IPS-NIHi7 (cell line): ENCODE results near the gene ZNF142.

Experiments used
- DNase-seq: peaks from one replicate; pipeline ENCODE4 v3.0.0; 2012; ENCODE audit warnings: mixed read lengths; ENCODE audit errors: extremely low spot score

ZNF142 gene, protein sequence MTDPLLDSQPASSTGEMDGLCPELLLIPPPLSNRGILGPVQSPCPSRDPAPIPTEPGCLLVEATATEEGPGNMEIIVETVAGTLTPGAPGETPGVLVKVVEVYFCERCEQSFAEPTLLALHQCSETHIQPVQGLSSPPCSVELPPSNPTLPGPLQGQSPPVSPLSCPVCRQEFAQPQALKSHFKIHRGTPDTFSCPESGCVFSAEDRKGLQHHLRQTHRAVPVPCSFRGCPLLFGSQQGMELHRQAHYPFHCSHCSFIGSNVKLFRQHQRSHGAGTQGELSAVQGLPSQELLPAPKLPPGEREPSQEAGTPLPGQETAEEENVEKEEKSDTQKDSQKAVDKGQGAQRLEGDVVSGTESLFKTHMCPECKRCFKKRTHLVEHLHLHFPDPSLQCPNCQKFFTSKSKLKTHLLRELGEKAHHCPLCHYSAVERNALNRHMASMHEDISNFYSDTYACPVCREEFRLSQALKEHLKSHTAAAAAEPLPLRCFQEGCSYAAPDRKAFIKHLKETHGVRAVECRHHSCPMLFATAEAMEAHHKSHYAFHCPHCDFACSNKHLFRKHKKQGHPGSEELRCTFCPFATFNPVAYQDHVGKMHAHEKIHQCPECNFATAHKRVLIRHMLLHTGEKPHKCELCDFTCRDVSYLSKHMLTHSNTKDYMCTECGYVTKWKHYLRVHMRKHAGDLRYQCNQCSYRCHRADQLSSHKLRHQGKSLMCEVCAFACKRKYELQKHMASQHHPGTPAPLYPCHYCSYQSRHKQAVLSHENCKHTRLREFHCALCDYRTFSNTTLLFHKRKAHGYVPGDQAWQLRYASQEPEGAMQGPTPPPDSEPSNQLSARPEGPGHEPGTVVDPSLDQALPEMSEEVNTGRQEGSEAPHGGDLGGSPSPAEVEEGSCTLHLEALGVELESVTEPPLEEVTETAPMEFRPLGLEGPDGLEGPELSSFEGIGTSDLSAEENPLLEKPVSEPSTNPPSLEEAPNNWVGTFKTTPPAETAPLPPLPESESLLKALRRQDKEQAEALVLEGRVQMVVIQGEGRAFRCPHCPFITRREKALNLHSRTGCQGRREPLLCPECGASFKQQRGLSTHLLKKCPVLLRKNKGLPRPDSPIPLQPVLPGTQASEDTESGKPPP (N-terminal part only)

GRCh38 chr2:218659258-218659987 lies at the start of gene ZNF142, which contains the start of gene BCS1L:
Gene ZNF142 (minus strand): TSS chr2:218659623. CDS start chr2:218656429, 3,194 bp downstream.
Gene BCS1L (plus strand): TSS chr2:218659683. CDS start chr2:218660988, 1,305 bp downstream.
- peak; percentile 93 for DNase-seq

DNA sequence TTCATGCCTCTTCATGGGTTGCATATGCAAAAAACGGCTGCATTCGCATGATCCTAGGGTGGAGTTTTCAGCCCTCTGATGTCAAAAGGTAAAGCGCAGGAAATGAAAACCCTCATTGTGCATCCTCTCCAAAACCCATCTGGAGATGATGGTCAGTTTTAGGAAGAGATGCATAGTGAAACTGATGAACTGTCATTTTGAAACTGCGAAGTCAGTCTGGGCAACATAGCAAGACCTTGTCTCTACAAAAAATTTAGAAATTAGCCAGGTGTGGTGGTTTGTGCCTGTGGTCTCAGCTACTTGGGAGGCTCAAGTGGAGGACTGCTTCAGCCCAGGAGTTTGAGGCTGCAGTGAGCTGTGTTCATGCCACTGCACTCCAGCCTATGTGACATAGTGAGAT lies 48.7 kb upstream of the ZNF142 start:
- DNase-seq: no peak

DNA sequence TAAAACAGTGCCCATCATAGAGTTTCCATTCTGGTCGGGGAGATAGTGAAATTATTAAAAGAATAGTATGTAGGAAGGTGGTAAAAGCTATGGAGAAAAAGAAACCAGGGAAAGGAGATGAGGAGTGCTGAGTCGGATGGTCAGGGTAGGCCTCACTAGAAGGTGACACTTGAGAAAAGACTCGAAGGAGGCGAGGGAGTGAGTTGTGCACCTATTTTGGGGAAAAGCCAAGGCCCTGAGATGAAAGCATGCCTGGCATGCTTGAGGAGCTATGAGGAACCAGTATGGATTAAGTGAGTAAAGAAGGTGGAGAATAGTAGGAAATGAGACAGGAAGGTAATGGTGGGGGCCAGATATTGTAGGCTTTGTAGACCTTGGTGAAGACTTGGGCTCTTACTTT lies 43.9 kb upstream of the ZNF142 start:
- no peak for DNase-seq

- no peak for DNase-seq
Measured at GRCh38 chr2:218701806-218702205, 42.4 kb upstream of the ZNF142 start.

- DNase-seq: no peak
Measured at GRCh38 chr2:218698885-218699284, 39.5 kb upstream of the ZNF142 start.

DNA sequence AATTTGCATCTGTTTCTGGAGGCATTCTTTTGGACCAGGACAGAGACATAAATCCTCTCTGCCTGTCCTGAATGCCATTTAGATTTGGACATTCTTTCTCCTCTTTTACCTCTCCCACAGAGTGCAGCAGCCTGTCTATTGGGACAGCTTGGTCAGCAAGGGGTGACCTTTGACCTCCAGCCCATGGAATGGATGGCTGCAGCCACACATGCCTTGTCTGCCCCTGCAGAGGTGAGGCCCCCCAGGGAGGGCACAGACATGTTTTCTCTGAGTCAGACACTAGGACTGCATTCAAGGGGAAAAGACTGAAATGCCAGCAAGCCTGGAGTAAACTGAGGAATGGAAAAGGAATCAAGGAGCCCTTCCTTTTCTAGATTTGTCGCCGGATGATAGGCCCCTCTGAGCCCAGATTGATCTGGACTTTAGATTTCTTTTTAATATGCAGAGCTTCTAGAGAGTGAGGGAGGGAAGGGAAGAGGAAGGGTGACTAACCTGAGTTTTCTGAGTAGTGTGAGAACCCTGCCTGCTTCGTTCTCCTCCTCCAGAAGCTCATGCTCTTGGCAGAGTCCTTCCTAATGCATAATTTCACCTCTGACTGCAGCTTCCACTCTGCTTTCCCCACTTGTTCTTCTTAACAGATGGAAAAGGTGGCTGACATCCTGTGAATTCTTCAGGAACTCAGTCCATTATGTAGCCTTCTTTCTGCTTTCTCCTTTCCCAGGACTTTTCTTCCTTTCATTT lies 35.2 kb upstream of the ZNF142 start:
- no peak for DNase-seq

DNA sequence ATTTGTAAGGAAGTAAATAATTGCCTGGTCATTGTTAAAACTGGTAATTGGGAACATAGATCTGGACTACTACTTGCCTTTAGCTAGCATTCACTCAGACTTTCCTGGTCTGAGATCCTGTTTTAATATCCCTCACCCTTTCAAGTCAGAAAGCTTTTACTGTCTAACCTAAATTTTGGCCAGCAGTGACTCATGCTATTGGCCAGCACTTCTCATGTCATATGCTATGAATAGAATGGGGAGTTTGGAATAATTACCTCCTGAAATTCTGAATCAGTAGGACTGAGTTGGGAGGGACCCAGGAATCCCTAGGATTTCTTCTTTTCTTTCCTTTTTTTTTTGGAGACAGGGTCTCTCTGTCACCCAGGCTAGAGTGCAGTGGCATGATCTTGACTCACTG lies 31.8 kb upstream of the ZNF142 start:
- DNase-seq: no peak

DNA sequence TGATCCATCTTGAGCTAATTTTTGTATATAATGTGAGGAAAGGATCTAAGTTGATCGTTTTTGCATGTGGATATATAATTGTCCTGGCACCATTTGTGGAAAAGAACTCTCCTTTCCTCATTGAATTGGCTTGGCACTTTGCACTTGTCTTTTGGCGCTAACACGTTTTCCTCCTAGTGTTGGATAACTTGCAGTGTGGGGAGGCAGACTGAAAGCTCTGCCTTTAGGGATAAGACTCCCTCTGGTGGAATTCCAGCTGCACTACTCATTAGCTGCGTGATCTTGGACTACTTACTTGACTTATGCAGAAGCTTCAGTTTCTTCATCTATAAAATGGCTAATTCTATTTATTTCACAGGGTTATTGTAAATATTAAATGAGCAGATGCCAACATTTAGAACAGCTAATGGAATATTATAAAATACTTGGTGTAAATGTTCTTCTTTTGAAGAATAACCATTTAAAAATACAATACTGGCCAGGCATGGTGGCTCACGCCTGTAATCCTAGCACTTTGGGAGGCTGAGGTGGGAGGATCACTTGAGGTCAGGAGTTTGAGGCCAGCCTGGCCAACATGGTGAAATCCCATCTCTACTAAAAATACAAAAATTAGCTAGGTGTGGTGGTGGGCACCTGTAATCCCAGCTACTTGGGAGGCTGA lies 28.1 kb upstream of the ZNF142 start:
- DNase-seq: peak; percentile 83

- DNase-seq: no peak
Measured at GRCh38 chr2:218680061-218680460, 20.6 kb upstream of the ZNF142 start.

DNA sequence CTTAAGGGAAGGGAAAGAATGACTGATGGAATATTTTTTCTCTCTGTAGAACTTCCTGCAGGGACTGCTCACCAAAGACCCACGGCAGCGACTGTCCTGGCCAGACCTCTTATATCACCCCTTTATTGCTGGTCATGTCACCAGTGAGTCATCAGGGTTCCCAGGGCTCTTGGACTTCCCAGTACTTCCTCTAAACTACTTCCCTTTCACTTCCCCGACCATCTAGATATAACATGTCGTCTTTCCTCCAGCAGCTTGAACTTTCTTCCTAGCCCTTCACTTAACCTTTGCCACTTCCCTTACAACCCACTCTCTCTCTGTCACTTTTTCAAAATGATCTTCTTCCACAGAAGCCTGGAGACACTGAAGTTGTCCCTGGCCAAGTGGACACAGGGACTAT lies 19.7 kb upstream of the ZNF142 start:
- DNase-seq: no peak

DNA sequence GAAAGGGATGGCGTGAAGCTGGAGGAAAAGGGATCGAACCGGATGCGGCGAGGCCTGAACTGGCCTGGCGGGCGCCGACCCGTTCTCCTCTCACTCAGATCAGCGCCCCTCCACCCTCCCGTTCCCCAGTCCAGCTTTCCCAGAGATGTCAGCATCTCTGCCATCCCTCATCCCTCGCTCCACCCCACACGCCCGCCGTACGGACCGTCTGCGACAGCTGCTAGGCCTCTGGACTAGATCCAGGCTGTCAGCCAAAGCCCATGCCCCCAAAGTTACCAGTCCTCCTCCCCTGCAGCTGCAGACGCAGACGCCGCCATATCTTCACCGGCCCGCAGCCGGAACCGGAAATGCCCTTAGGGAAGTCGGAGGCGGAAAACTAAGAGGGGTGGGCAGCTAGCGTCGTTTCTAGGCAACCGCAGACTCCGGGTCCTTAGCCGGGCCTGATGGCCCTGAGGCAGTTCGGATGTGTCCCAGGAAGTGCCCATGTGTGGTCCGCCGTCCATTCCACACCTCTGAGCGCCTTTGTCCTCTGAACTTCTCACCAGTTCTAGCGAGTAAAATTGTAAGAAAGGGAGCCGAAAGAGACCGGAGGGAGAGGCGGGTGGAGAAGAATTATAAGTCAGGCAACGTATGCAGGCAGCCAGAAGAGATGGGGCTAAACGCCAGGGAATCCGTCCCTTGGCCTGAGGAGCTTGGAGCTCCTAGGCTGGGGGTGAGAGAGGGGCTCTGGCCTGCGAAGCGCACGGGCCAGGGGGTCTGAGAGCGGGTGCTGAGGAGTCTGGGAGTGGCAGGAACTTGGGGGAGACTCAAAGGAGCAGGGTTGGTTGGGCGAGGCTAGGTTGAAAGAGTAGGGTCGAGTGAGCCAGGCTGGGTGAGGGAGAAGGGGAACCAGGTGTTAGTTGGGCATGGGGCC lies 12.5 kb upstream of the ZNF142 start, which contains the start of the genes RNF25 and STK36:
RNF25 (minus strand) TSS at position 349 of the 913 bp plus-strand sequence; CDS start at position 317, 32 bp downstream.
STK36 (plus strand) TSS at position 433 of the 913 bp plus-strand sequence. CDS start 744 bp downstream, outside the sequence.
- peak; percentile 97 for DNase-seq

- no peak for DNase-seq
Measured at GRCh38 chr2:218671097-218671653, 11.8 kb upstream of the ZNF142 start.

- DNase-seq: no peak
Measured at GRCh38 chr2:218664653-218665052, 5.2 kb upstream of the ZNF142 start.

- no peak for DNase-seq
Measured at GRCh38 chr2:218663901-218664300, 4.5 kb upstream of the ZNF142 start.

DNA sequence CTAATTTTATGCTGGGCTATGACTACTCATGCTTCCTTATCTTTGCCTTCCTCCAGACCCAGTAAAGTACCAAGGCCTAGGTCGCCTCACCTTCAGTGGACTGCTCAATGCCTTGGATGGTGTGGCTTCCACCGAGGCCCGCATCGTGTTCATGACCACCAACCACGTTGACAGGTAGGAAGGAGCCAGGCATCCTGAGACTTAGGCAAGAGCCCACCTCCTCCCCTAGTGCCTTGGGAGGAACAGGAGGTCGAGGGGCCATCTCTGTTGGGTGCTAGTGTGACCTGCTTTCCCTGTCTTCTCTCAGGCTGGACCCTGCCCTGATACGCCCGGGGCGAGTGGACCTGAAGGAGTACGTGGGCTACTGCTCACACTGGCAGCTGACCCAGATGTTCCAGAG lies 3.4 kb upstream of the ZNF142 start:
- no peak for DNase-seq

DNA sequence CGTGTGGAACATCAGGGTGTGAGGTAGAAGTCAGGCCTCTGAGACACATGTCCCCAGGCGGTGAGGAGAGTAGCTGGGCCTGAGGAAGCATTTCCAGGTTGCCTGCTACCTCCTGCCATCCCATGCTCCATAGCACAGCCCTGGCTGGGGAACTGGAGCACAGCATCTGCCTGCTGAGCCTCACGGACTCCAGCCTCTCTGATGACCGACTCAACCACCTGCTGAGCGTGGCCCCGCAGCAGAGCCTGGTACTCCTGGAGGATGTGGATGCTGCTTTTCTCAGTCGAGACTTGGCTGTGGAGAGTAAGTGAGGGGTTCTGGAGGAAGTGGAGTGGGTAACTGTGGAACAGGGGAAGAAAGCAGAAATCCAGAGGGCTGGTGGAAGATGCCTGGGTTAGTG lies 3.0 kb upstream of the ZNF142 start:
- DNase-seq: no peak

GRCh38 chr2:218659988-218660358 lies 550 bp upstream of the ZNF142 start:
- no peak for DNase-seq

- DNase-seq: peak; percentile 80
Measured at GRCh38 chr2:218658671-218659257, 659 bp downstream of the ZNF142 start.
